Measurements from ENCODE around the gene PLXNA4.
"Not testable (repeated sequence)": the region's sequence is repeated elsewhere in the genome, so short reads cannot be mapped to it uniquely, and the experiment has no call there.

Gene PLXNA4

GRCh38 chr7:132200141-132200540, 376.1 kb downstream of the PLXNA4 start:
- DNase-seq (ENCODE audit: low read depth): no peak

GRCh38 chr7:132199626-132200025, 376.6 kb downstream of the PLXNA4 start:
- DNase-seq (ENCODE audit: low read depth): no peak

DNA sequence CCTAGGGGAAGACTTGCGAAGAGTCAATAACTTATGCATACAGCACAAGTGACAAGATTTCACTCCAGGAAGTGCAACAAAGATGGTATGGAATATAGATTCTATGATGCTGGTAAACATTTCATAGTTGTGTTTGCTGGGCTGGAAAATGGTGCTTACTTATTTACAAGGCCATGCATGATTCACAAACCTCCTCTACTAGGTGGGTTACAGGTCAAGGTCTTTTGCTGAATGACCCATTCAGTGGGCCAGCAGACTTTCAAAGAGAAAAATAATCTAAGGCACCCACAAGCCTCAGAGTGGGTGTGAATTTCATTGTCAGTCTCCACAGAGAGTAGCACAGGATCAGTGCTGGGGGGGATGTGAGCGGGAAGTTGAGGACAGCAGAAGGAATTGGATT, 378.5 kb downstream of the PLXNA4 start:
- no peak for DNase-seq (ENCODE audit: low read depth)

DNA sequence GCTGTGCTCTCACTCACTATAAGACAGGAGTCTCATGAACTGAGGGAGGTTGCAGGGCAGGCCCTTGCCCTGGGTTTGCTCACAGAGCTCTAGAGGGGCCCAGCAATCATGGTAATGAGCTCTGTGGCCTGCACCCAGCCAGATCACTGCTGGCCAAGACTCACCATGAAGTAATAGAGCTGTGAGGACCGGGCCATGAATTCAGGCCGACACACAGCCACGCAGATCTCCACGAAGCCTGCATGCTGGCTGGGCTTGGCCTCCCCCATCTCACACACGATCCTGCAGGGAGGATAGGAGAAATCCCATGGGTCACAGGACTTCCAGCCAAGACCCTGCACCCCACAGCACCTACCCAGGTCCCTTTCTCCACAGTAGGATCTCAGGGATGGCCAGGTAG, 382.4 kb downstream of the PLXNA4 start:
- DNase-seq (ENCODE audit: low read depth): no peak

- DNase-seq (ENCODE audit: low read depth): no peak
Measured at GRCh38 chr7:132192809-132193208, 383.5 kb downstream of the PLXNA4 start.

- no peak for DNase-seq (ENCODE audit: low read depth)
Measured at GRCh38 chr7:132191418-132191817, 384.9 kb downstream of the PLXNA4 start.

- no peak for DNase-seq (ENCODE audit: low read depth)
Measured at GRCh38 chr7:132190683-132191082, 385.6 kb downstream of the PLXNA4 start.

DNA sequence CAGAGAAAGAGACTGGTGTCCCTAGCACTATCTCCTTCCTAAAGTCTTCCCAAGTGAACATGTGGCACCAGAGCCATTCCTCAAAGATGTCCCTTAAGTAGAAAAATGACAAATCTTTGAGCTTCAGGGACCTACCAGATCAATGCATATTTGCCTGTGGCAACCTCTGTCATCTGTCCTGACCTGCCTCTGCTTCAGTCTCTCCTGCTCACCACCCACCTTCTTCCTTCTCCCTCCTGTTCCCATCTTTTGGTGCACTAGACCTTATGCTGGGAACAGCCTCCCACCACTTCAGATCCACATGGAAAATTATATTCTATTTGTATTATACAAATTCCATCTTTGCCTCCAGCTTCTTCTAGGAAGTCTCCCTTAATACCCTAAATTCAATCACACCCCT, 386.4 kb downstream of the PLXNA4 start:
- DNase-seq (ENCODE audit: low read depth): no peak

DNA sequence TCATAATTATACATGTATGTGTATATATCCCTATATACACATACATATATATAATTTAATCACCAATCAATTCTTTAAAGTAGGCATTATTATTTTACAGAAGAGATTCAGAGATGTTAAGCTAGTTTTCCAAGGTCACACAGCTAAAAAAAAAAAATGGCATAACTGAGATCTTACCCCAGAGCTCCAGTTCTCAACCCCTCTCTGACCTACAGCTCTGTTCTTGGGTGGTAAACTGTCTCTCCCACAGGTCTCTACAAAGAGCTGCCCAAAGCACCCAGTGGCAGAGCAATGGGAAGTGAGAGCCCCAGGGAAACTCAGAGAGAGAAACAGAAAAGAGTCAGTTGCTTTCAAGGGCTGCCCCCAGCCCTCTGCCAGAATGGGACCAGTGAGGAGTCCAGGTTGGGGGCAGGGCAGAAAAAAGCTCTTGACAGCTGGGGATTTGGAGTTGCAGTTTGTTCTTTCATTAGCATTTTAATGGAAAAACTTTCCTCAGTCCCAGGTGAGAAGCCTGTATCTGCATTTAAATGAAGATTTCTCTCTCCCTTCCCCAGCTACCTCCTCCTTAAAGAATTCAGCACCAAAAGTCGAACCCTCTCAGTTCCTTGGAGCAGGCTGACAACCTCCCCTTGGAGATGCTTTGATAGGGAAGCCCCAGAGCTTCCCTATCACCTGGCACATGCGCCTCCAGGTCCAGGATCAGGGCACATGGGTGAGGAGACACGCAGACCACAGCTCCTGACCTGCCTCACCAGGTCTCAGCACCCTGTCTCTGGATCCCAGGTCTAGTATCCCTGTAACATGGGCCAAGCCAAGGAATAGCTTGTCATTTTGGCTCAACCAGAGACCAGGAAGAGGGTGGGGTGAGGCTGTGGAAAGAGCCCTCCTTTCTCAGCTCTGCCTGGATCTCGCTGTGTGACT, 388.1 kb downstream of the PLXNA4 start:
- DNase-seq (ENCODE audit: low read depth): no peak

DNA sequence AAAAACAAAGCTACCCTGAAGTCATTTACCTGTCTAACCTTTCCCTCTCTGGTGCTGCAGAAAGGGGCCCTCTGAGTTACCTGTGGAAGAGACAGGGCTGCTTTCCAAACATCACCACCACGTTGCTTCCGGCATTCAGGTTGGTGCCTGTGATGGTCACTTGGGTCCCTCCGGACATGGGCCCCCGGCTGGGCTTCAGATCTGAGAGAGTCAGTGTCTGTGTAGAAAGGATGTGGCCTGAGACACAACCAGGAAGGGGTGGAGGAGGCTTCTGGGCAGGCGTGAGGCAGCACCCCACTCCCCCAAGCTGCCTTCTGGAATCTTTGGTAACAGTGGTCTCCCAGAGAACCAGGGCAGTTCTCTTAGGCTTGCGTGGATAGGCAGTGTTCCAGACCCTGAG, 388.9 kb downstream of the PLXNA4 start:
- DNase-seq (ENCODE audit: low read depth): no peak

DNA sequence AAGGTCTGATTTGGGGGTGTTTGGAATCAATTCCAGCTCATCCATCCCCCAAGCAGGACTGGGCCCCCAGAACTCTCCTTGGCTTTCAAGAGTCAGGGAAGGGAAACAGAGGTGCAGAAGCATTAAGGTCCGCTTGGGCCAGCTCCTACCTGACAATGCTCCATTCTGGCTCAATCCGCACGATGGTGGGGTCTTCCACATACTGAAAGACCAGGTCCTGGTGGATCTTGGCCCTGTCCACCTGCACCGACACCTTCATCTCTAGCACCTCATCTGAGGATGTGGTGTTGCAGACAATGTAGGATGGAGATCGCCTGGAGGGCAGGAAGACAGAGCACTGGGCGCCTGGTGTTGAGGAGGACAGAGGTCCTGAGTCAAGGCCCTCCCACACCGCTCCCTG, 391.1 kb downstream of the PLXNA4 start:
- DNase-seq (ENCODE audit: low read depth): no peak

DNA sequence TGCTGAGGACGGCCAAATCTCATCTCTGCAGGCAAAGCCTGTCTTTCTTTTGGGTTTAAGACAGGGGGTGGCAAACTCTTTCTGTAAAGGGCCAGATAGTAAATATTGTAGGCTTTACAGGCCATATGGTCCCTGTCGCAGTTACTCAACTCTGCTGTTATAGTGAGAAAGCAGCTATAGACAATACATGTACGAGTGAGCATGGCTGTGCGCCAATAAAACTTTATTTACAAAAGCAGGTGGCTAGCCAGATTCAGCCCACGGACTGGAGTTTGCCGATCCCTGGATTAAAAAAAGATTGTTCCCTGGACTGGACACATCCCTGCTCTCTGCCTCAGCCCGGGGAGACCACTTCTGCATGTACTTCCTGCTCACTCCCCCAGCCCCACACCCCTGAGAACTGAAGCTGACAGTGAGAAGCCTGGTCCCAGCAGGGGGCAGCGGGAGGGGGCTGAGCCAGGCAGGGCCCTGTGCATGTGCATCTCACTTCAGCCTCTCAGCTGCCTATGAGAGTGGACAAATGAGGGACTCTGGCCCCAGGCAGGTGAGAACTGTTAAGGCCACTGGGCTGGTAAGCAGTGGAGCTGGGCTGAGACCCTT, 392.4 kb downstream of the PLXNA4 start:
- DNase-seq (ENCODE audit: low read depth): no peak

- DNase-seq (ENCODE audit: low read depth): no peak
Measured at GRCh38 chr7:132182992-132183391, 393.3 kb downstream of the PLXNA4 start.

DNA sequence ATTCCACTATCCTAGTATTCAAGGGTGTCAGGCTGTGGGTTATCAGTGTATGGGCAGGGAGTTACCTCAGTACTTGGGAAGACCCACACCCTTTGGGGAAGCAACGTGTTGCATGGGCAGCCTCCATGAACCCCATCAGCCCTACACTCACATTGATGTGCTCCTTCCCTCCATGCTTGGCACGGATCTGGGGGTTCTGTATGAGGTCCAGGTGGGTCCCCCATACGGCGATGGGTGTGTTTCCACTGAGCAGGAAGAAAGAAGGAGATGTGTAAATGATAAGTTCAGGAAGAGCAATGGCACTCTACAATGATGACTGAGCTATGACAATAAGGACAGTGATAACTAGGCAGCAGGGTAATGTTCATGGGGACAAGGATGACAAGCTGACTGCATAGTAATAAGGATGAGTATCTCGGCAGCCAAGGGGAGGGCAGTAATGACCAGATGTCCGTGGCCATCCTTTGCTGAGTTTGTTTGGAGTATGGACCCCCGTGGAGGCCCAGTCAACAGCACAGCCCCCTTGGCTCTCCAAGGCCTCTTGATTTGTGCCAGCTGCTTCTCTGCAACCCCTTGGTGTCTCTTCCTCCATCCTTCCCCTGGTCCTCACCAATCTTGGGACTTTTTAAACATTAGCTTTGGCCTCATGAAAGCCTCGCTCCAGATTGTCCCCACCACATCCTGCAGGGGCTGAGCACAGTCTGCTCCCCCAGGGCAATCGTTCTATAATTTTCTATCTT, 394.2 kb downstream of the PLXNA4 start:
- no peak for DNase-seq (ENCODE audit: low read depth)

DNA sequence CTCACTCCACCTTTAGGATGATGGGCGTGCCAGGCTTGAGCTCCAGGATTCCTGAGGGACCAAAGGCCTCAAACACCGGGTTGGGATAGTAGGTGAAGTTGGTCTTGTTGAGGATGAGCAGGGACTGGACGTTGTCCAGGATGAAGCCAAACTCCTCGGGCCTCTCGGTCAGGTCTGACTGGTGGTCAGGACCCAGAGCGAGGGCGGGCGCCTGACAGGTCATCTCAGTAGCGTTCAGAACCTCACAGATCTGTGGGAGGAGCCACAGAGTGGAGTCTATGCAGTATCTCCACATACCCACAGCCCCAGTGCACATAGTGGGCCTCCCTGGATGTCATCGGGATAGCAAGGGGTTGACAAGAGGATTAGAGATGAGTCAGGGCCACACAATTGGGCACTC, 394.9 kb downstream of the PLXNA4 start:
- DNase-seq (ENCODE audit: low read depth): no peak

GRCh38 chr7:132180481-132180880, 395.8 kb downstream of the PLXNA4 start:
- DNase-seq (ENCODE audit: low read depth): no peak

- DNase-seq (ENCODE audit: low read depth): no peak
Measured at GRCh38 chr7:132179681-132180080, 396.6 kb downstream of the PLXNA4 start.

GRCh38 chr7:132179080-132179430, 397.2 kb downstream of the PLXNA4 start:
- DNase-seq (ENCODE audit: low read depth): no peak

- DNase-seq (ENCODE audit: low read depth): not testable (repeated sequence)
Measured at GRCh38 chr7:132178402-132179079, 397.7 kb downstream of the PLXNA4 start.

DNA sequence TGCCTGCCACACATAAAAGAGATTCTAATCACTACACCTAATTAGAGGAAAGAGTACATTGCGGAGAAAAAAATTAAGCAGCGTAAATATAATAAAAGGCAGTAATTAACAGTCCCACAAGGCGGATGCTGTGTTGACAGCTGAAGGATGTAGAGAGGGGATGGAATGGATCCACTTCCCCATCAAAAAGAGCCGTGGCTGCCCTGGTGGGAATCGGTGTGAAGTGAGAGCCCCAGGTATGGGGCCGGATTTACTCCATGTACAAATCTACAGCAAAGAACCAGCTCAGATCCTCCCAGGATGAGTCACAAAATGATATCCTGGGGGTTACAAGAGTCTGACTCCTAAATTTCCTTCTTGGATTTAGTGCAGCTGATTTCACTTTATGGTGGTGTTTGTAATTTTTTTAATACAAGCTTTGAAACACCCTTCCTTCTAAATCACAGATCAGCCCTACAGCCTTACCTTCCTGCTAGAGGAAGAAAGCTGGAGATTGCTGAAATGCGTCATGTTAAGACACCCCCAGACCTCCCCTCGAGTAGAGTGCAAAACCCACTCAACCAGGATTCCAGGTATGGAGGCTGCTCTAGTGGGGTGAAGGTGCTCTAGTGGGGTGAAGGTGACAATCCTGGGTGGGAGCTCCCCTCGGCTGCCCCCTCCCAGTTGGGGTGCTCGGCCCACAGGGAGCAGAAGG, 398.4 kb downstream of the PLXNA4 start:
- DNase-seq (ENCODE audit: low read depth): no peak

GRCh38 chr7:132176719-132177118, 399.6 kb downstream of the PLXNA4 start:
- DNase-seq (ENCODE audit: low read depth): no peak

DNA sequence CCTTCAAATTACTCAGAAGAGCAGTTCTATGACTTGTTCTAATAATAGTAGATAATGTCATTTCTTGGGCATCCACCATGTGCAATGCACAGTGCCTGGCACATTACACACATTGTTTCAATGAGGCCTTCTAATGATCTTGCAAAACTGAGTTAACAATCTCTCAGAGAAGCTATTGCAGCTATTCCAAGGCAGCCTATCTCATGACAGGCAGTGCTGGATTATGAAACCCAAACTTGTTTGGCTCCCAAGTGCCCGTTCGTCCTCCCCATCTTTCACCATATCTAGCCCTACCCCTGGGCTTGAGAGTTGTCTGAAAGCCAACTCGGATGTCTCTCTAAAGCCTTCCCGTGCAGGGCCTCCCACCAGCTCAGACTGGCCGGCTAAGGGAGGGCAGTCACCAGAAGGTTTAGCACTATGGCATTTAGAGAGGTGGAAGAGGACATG, 405.1 kb downstream of the PLXNA4 start:
- no peak for DNase-seq (ENCODE audit: low read depth)
